Left renal pelvis (tissue), 4 donors: ENCODE data around the gene PHTF2. TPM values are rescaled to one million over a fixed set of nuclear protein-coding genes. Genes with fewer than 3 reads are reported as not detected.

Source experiments
- DNase-seq, 4 donors: peaks; one replicate each; pipeline ENCODE4 v3.0.0-alpha.2; 2013; ENCODE audit warnings: low read depth in 4 of 4, low spot score in 3 of 4
- polyA plus RNA-seq, 4 donors: library from polyadenylated mRNA; unstranded; fragments of 120-200 nt; gene quantifications; one replicate each; pipeline ENCODE4 v1.2.1, GENCODE V29; 2013; ENCODE audit not compliant: insufficient read length in 4 of 4

The PHTF2 gene
- polyA plus RNA-seq, 4 donors = 24.9 to 34.8 (median 28.6) TPM

- DNase-seq = no peak
These were observed 6.6 kb upstream of the PHTF2 start for GRCh38 chr7:77791956-77792355.

GRCh38 chr7:77794000-77794399 lies 4.6 kb upstream of the PHTF2 start:
- no peak for DNase-seq

- no peak for DNase-seq
These were observed 2.5 kb upstream of the PHTF2 start for GRCh38 chr7:77796109-77796508.

- DNase-seq = no peak
These were observed 1.6 kb upstream of the PHTF2 start for GRCh38 chr7:77796960-77797359.

GRCh38 chr7:77797734-77798393 lies 709 bp upstream of the PHTF2 start:
- DNase-seq = peak in 1 of 4 donors; percentile 35

- peak; percentile 32 to 45 (median 42) for DNase-seq
These were observed 748 bp downstream of the PHTF2 start for GRCh38 chr7:77799078-77799964.

GRCh38 chr7:77800158-77800557 lies 1.6 kb downstream of the PHTF2 start:
- no peak for DNase-seq

GRCh38 chr7:77800730-77801129 lies 2.2 kb downstream of the PHTF2 start:
- no peak for DNase-seq

- no peak for DNase-seq
These were observed 4.2 kb downstream of the PHTF2 start for GRCh38 chr7:77802557-77803405.

GRCh38 chr7:77806425-77806824 lies 7.9 kb downstream of the PHTF2 start:
- no peak for DNase-seq

- DNase-seq = no peak
These were observed 9.9 kb downstream of the PHTF2 start for GRCh38 chr7:77808517-77808916.

- no peak for DNase-seq
These were observed 13.1 kb downstream of the PHTF2 start for GRCh38 chr7:77811516-77812289.

- DNase-seq = no peak
These were observed 13.7 kb downstream of the PHTF2 start for GRCh38 chr7:77812290-77812685.

- DNase-seq = no peak
These were observed 14.6 kb downstream of the PHTF2 start for GRCh38 chr7:77813180-77813579.

GRCh38 chr7:77819021-77819420 lies 20.4 kb downstream of the PHTF2 start:
- DNase-seq = no peak

- DNase-seq = no peak
These were observed 22.4 kb downstream of the PHTF2 start for GRCh38 chr7:77820967-77821366.

- DNase-seq = no peak
These were observed 23.7 kb downstream of the PHTF2 start for GRCh38 chr7:77822269-77822668.

GRCh38 chr7:77823787-77824186 lies 25.2 kb downstream of the PHTF2 start:
- DNase-seq = no peak

GRCh38 chr7:77824636-77825035 lies 26.1 kb downstream of the PHTF2 start:
- DNase-seq = no peak

- DNase-seq = no peak
These were observed 26.6 kb downstream of the PHTF2 start for GRCh38 chr7:77825131-77825530.
